ENCODE results near the gene MAGI2.
"Not testable (repeated sequence)": the region's sequence is repeated elsewhere in the genome, so short reads cannot be mapped to it uniquely, and the experiment has no call there.

MAGI2 gene

GRCh38 chr7:79452495-79453265 is 787 bp downstream of the MAGI2 start:
- Histone ChIP-seq H3K4me2 (ENCODE audit: insufficient read depth, low read length) (no peak overlapping the region), H2AFZ (ENCODE audit: low read depth, low read length) (no peak overlapping the region), H3K27ac (ENCODE audit: low read length) (no peak overlapping the region), H3K4me1 (ENCODE audit: insufficient read depth, low read length) (no peaks in the 10 kb centered on the region), H3K27me3 (ENCODE audit: insufficient read depth, low read length, poor library complexity) (no peaks in the 10 kb centered on the region), H3K4me3 (ENCODE audit: low read depth in 1 of 2, low read length in 2 of 2) (no peak overlapping the region), H3K36me3 (ENCODE audit: insufficient read depth, low read length) (no peaks in the 10 kb centered on the region), H4K20me1 (ENCODE audit: insufficient read depth, low read length) (no peaks in the 10 kb centered on the region), H3K9ac (ENCODE audit: low read depth, low read length) (no peak overlapping the region), H3K79me2 (ENCODE audit: insufficient read depth, low read length) (no peaks in the 10 kb centered on the region), H3K9me3 (ENCODE audit: insufficient read depth, low read length, severe bottlenecking) (no peaks in the 10 kb centered on the region)
- DNase-seq, result no peak
- no peak for ATAC-seq (ENCODE audit: insufficient read depth, low read depth)
- TF ChIP-seq EZH2 (IDR thresholded peaks at IDR 0.05; ENCODE audit: borderline replicate concordance, low read depth, low read length, severe bottlenecking), result no peak
- TF ChIP-seq CTCF (IDR thresholded peaks at IDR 0.05; ENCODE audit: borderline replicate concordance, extremely low read depth, low read length, poor library complexity, severe bottlenecking), result no peak

GRCh38 chr7:79452032-79452494 is 1.4 kb downstream of the MAGI2 start:
- ATAC-seq (ENCODE audit: insufficient read depth, low read depth) (no peak), DNase-seq (no peak)
- H3K4me3 ChIP-seq (ENCODE audit: low read depth in 1 of 2, low read length in 2 of 2), result no peak overlapping the region
- H3K9me3 ChIP-seq (ENCODE audit: insufficient read depth, low read length, severe bottlenecking), result no peaks in the 10 kb centered on the region
- no peaks in the 10 kb centered on the region for H3K27me3 ChIP-seq (ENCODE audit: insufficient read depth, low read length, poor library complexity)
- TF ChIP-seq EZH2 (IDR thresholded peaks at IDR 0.05; ENCODE audit: borderline replicate concordance, low read depth, low read length, severe bottlenecking) (no peak), CTCF (IDR thresholded peaks at IDR 0.05; ENCODE audit: borderline replicate concordance, extremely low read depth, low read length, poor library complexity, severe bottlenecking) (no peak)
- H3K4me1 ChIP-seq (ENCODE audit: insufficient read depth, low read length), result no peaks in the 10 kb centered on the region
- no peak overlapping the region for H2AFZ ChIP-seq (ENCODE audit: low read depth, low read length)
- H3K79me2 ChIP-seq (ENCODE audit: insufficient read depth, low read length), result no peaks in the 10 kb centered on the region
- no peaks in the 10 kb centered on the region for H4K20me1 ChIP-seq (ENCODE audit: insufficient read depth, low read length)
- H3K36me3 ChIP-seq (ENCODE audit: insufficient read depth, low read length), result no peaks in the 10 kb centered on the region
- H3K9ac ChIP-seq (ENCODE audit: low read depth, low read length), result no peak overlapping the region
- no peak overlapping the region for H3K4me2 ChIP-seq (ENCODE audit: insufficient read depth, low read length)
- no peak overlapping the region for H3K27ac ChIP-seq (ENCODE audit: low read length)

- Histone ChIP-seq H3K27ac (ENCODE audit: low read length) (no peak overlapping the region), H3K9ac (ENCODE audit: low read depth, low read length) (no peak overlapping the region), H3K27me3 (ENCODE audit: insufficient read depth, low read length, poor library complexity) (no peaks in the 10 kb centered on the region), H3K4me3 (ENCODE audit: low read depth in 1 of 2, low read length in 2 of 2) (no peak overlapping the region), H3K4me1 (ENCODE audit: insufficient read depth, low read length) (no peaks in the 10 kb centered on the region), H4K20me1 (ENCODE audit: insufficient read depth, low read length) (no peaks in the 10 kb centered on the region), H3K79me2 (ENCODE audit: insufficient read depth, low read length) (no peaks in the 10 kb centered on the region), H2AFZ (ENCODE audit: low read depth, low read length) (no peak overlapping the region), H3K36me3 (ENCODE audit: insufficient read depth, low read length) (no peaks in the 10 kb centered on the region), H3K9me3 (ENCODE audit: insufficient read depth, low read length, severe bottlenecking) (no peaks in the 10 kb centered on the region), H3K4me2 (ENCODE audit: insufficient read depth, low read length) (no peak overlapping the region)
- TF ChIP-seq EZH2 (IDR thresholded peaks at IDR 0.05; ENCODE audit: borderline replicate concordance, low read depth, low read length, severe bottlenecking) (no peak), CTCF (IDR thresholded peaks at IDR 0.05; ENCODE audit: borderline replicate concordance, extremely low read depth, low read length, poor library complexity, severe bottlenecking) (no peak)
- DNase-seq, result no peak
- no peak for ATAC-seq (ENCODE audit: insufficient read depth, low read depth)
These were observed 1.9 kb downstream of the MAGI2 start for GRCh38 chr7:79451580-79451979.

- H3K4me3 ChIP-seq (ENCODE audit: low read depth in 1 of 2, low read length in 2 of 2); H4K20me1 ChIP-seq (ENCODE audit: insufficient read depth, low read length); H3K4me1 ChIP-seq (ENCODE audit: insufficient read depth, low read length); H3K27me3 ChIP-seq (ENCODE audit: insufficient read depth, low read length, poor library complexity); H3K79me2 ChIP-seq (ENCODE audit: insufficient read depth, low read length); H3K9me3 ChIP-seq (ENCODE audit: insufficient read depth, low read length, severe bottlenecking); H3K27ac ChIP-seq (ENCODE audit: low read length); H2AFZ ChIP-seq (ENCODE audit: low read depth, low read length); DNase-seq; H3K4me2 ChIP-seq (ENCODE audit: insufficient read depth, low read length); ATAC-seq (ENCODE audit: insufficient read depth, low read depth); H3K9ac ChIP-seq (ENCODE audit: low read depth, low read length); H3K36me3 ChIP-seq (ENCODE audit: insufficient read depth, low read length): not testable (repeated sequence)
These were observed 10.7 kb downstream of the MAGI2 start for GRCh38 chr7:79442766-79443165.

Data from DND-41 (cell line).